RWPE1 (cell line): ENCODE data around the gene BLM.
A peak's percentile ranks its signal among the peaks of the same experiment; 100 is the strongest.
"Not testable (repeated sequence)": the region's sequence is repeated elsewhere in the genome, so short reads cannot be mapped to it uniquely, and the experiment has no call there.

Experiments used
- CTCF ChIA-PET: fragments of 350-600 bp; sonication (Branson Sonifier 250); formaldehyde crosslinking; extraction: SDS; loops from one replicate; lab custom pipeline; 2021; lab: Yijun Ruan, JAX
- POLR2A ChIA-PET: fragments of 400-600 bp; formaldehyde crosslinking; extraction: SDS; loops from one replicate; lab custom pipeline; 2020; ENCODE audit warnings: antibody characterized with exemption; ENCODE audit not compliant: low non-redundant PET; lab: Yijun Ruan, JAX
- DNase-seq: peaks from one replicate; pipeline ENCODE4 v3.0.0; 2012; ENCODE audit warnings: low spot score
- H3K27ac ChIP-seq: fragments of 450-650 bp; 2 replicates; pipeline ENCODE4 v1.5.1; 2017
- CTCF ChIP-seq: fragments of 450-650 bp; conservative IDR thresholded peaks from 2 replicates; pipeline ENCODE4 v1.5.1; 2017; ENCODE audit warnings: low read depth, mild to moderate bottlenecking

BLM gene

DNA sequence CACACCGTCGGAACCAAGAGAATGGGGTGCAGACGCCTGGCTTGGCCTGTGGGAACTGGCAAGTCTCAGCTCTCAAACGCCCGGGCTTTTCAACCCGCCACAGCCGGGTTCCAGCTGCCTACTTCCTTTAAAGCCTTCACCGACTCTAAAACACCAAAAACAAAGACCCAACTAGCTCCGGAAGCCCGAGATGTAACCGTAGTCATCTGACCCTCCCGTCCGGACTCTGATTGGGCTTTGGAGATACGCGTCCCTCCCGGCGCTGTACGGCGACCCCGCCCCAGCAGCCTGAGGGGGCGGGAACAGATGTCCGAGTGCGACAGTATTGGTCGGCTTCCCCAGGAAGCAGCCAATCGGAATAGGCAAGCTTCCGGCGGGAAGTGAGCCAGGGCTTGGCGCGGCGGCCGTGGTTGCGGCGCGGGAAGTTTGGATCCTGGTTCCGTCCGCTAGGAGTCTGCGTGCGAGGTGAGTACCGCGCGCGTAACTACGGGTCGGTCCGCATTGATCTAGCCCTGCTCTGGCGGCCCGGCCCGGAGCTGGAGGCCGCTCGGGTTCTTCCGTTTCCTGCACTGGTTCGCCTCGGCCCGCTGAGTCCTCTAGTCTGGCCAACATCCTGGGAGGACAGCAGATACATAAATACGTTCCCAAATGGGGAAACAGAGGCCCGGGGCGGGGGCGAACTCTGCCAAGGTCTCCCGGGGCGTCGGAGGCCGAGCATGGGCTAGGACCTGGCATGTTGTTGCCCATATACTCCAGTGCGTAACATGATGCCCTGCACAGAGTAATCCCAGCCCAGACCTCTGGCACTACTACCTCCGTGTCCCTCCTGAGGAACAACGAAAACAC lies at the start of gene BLM:
BLM (plus strand) TSS at position 371 of the 846 bp plus-strand sequence. CDS start 30,047 bp downstream, outside the sequence.
- CTCF ChIA-PET: interaction anchor here (0.7 to 1.7 kb wide), 6 partner anchors 8 to 240 kb away, joined by 3 to 7 read pairs (median 4); no protein-coding TSS in a partner anchor
- TF ChIP-seq CTCF: peak; percentile 43; the same call in 1 of the 2 replicates
- peak; percentile 100 for DNase-seq
- POLR2A ChIA-PET: interaction anchor here (0.6 kb wide), 1 partner anchor 17 kb away, joined by 3 read pairs; no protein-coding TSS in a partner anchor
- H3K27ac ChIP-seq: peak within 1 kb of the TSS; percentile 90

- H3K27ac ChIP-seq: peak overlapping the region; percentile 61; the same call in 1 of the 2 replicates
- DNase-seq, POLR2A ChIA-PET: not testable (repeated sequence)
- CTCF ChIA-PET: interaction anchor here (0.6 kb wide), 1 partner anchor 1199 kb away, joined by 3 read pairs; no protein-coding TSS in a partner anchor
These were observed 49.3 kb upstream of the BLM start for GRCh38 chr15:90667755-90668345.

GRCh38 chr15:90670631-90671030 lies 46.5 kb upstream of the BLM start:
- CTCF ChIA-PET, POLR2A ChIA-PET, H3K27ac ChIP-seq, DNase-seq: not testable (repeated sequence)

DNA sequence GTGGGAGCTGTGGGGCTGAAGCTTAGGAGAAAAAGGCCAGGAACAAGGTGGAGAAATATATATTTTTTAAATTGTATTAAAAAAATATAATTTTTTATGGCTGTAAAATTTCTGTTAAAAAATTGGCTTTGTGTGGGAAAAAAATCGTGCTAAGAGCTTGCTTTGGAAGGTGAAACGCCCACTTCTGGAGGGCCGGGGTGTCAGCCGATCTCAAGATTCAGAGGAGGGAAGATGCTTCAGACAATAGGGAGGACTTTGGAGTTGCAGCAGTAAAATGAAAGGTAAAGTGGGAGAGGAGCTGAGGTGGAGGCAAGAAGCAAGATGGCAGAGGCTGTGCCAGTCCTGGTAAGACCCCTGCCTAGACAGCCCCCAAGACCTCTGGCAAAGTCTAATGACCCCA lies 45.9 kb upstream of the BLM start:
- CTCF ChIA-PET: no interaction called here
- no peak for DNase-seq
- TF ChIP-seq CTCF: no peak
- POLR2A ChIA-PET: no interaction called here
- H3K27ac ChIP-seq: no peak overlapping the region

DNA sequence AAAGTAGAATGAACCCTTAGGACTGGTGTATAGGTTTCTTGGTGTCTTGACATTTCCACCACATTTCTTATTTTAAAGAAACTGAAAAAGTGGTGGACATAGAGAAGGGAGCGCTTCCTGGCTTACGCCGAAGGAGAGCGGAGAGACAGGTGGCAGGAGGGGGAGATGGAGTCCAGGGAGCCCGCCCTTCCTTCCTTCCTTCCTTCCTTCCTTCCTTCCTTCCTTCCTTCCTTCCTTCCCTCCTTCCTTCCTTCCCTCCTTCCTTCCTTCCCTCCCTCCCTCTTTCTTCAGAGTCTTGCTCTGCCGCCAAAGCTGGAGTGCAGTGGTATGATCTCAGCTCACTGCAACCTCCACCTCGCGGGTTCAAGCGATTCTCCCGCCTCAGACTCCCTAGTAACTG lies 43.8 kb upstream of the BLM start:
- CTCF ChIA-PET, DNase-seq, POLR2A ChIA-PET, H3K27ac ChIP-seq: not testable (repeated sequence)

DNA sequence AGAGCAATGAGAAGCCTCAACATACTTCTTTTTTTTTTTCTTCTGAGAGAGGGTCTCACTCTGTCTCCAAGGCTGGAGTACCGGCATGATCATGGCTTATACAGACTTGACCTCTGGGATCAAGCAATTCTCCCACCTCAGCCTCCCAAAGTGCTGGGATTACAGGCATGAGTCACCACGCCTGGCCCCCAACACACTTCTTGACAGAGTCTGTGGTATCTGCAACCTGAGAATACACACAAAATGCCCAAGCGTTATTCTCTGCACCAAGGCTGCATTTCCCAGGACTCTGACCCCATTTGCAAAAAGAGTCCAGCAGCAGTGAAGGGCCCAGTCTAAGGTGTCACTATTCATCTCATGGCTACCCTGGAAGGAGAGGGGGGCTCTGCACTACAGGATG lies 42.7 kb upstream of the BLM start:
- DNase-seq: no peak
- ChIA-PET POLR2A (no interaction called here), CTCF (no interaction called here)
- no peak overlapping the region for H3K27ac ChIP-seq
- TF ChIP-seq CTCF: no peak

GRCh38 chr15:90675464-90675863 lies 41.7 kb upstream of the BLM start:
- ChIA-PET POLR2A (no interaction called here), CTCF (interaction anchor here (0.6 to 0.8 kb wide), 2 partner anchors 9 to 676 kb away, joined by 3 read pairs; no protein-coding TSS in a partner anchor)
- H3K27ac ChIP-seq: no peak overlapping the region
- TF ChIP-seq CTCF: no peak
- DNase-seq: no peak
